GM23338 (cell line): ENCODE measurements around the gene FTCDNL1.

Experiments
- CREB1 ChIP-seq: fragments of 250-450 bp; sonication (Bioruptor Pico); IDR thresholded peaks from 2 replicates; pipeline ENCODE4 v1.5.0; 2020; ENCODE audit warnings: low read depth, mild to moderate bottlenecking, moderate library complexity
- CTCF ChIP-seq, 2 experiments: fragments of 200-600 bp in 1 of 2; sonication (generic) in 1 of 2; conservative IDR thresholded peaks; 2 replicates each; pipeline versions ENCODE4 v1.5.1 to v1.6.1; 2016 to 2017; ENCODE audit warnings: antibody characterized with exemption in 2 of 2, low read depth in 2 of 2, mild to moderate bottlenecking in 2 of 2, moderate library complexity in 1 of 2
- ETS1 ChIP-seq: IDR thresholded peaks from 2 replicates; pipeline ENCODE4 v1.6.1; 2016; ENCODE audit warnings: antibody characterized with exemption
- EZH2 ChIP-seq: fragments of 200-600 bp; sonication (generic); IDR thresholded peaks from one replicate; pipeline ENCODE4 v1.8.0; 2017; ENCODE audit warnings: antibody characterized with exemption, mild to moderate bottlenecking, low read depth; ENCODE audit not compliant: unreplicated experiment
- EZH2phosphoT487 ChIP-seq: fragments of 200-600 bp; sonication (generic); IDR thresholded peaks from one replicate; pipeline ENCODE4 v1.8.1; 2018; ENCODE audit warnings: antibody characterized with exemption; ENCODE audit not compliant: unreplicated experiment
- JUNB ChIP-seq: IDR thresholded peaks from one replicate; pipeline ENCODE4 v1.6.1; 2016; ENCODE audit warnings: antibody characterized with exemption; ENCODE audit not compliant: unreplicated experiment
- POLR2AphosphoS5 ChIP-seq: IDR thresholded peaks from 2 replicates; pipeline ENCODE4 v1.6.1; 2016; ENCODE audit warnings: antibody characterized with exemption, low read depth
- ZNF114 ChIP-seq: fragments of 250-450 bp; sonication (Bioruptor Pico); IDR thresholded peaks from 2 replicates; pipeline ENCODE4 v1.5.0; 2020; ENCODE audit warnings: mild to moderate bottlenecking, moderate library complexity

- TF ChIP-seq POLR2AphosphoS5 (no peak), CTCF (conservative IDR thresholded peaks at IDR 0.05; ENCODE audit: low read depth in 2 of 2) (no peak), ETS1 (no peak), EZH2 (no peak), CREB1 (CRISPR knock-in tag) (no peak), EZH2phosphoT487 (no peak), ZNF114 (CRISPR knock-in tag) (no peak), JUNB (no peak)
Measured at GRCh38 chr2:199812493-199812892, 38.5 kb downstream of the FTCDNL1 start.
